A549 (cell line): ENCODE measurements around the gene GLRA2. TPM values are rescaled to one million over a fixed set of nuclear protein-coding genes. Genes with fewer than 3 reads are reported as not detected.

Experiments used
- ATAC-seq, 2 experiments: fragments of 200-7000 bp in 1 of 2; fragments of >200 bp in 1 of 2; cut with Nextera tagmentation in 1 of 2; cut with Tn5 transposase in 1 of 2; 3 replicates each; pipeline versions ENCODE4 v1.8.0 to v1.9.1; 2018 to 2020; ENCODE audit warnings: mild to moderate bottlenecking in 1 of 2, moderate library complexity in 1 of 2
- CTCF ChIA-PET: fragments of 300-600 bp; sonication (Branson Sonifier 250); formaldehyde crosslinking; extraction: SDS; loops from one replicate; lab custom pipeline; 2021; ENCODE audit warnings: antibody characterized with exemption, inconsistent platforms; lab: Yijun Ruan, JAX
- POLR2A ChIA-PET: fragments of 350-600 bp; formaldehyde crosslinking; extraction: SDS; loops from one replicate; lab custom pipeline; 2021; ENCODE audit warnings: antibody characterized with exemption, inconsistent platforms; lab: Yijun Ruan, JAX
- DNase-seq, 2 experiments: peaks; one replicate each; pipeline versions ENCODE4 v3.0.0 to v3.0.0-alpha.2; 2011 to 2016; ENCODE audit warnings: low read depth in 1 of 2, low spot score in 1 of 2
- FAIRE-seq: peaks from 2 replicates; lab custom pipeline; 2011; peaks lifted over from hg19 to GRCh38; lab: Jason Lieb, UNC
- H3K27ac ChIP-seq, 2 experiments: fragments of >200 bp; sonication (Bioruptor Twin); formaldehyde crosslinking; 3 replicates each; pipeline ENCODE4 v1.5.1; 2016 to 2017
- H3K4me1 ChIP-seq: fragments of >200 bp; sonication (Bioruptor Twin); formaldehyde crosslinking; 3 replicates; pipeline ENCODE4 v1.6.1; 2016
- H3K4me2 ChIP-seq: fragments of >200 bp; sonication (Bioruptor Twin); formaldehyde crosslinking; 3 replicates; pipeline ENCODE4 v1.6.1; 2016
- H3K4me3 ChIP-seq: fragments of >200 bp; sonication (Bioruptor Twin); formaldehyde crosslinking; 3 replicates; pipeline ENCODE4 v1.5.1; 2016
- H3K9me3 ChIP-seq: fragments of >200 bp; sonication (Bioruptor Twin); formaldehyde crosslinking; 3 replicates; pipeline ENCODE4 v1.6.1; 2016
- CEBPB ChIP-seq, 2 experiments: fragments of >200 bp in 1 of 2; sonication (Bioruptor Twin) in 1 of 2; formaldehyde crosslinking in 1 of 2; IDR thresholded peaks; 2 replicates each; pipeline ENCODE4 v1.6.1; 2012 to 2016
- EHF ChIP-seq: fragments of 250-450 bp; sonication (Bioruptor Pico); IDR thresholded peaks from 2 replicates; pipeline ENCODE4 v1.5.0; 2020; ENCODE audit warnings: mild to moderate bottlenecking
- FOSL2 ChIP-seq, 2 experiments: fragments of 450-650 bp in 1 of 2; fragments of >200 bp in 1 of 2; sonication (Bioruptor Twin) in 1 of 2; formaldehyde crosslinking; IDR thresholded peaks; 2 replicates each; pipeline versions ENCODE4 v1.5.0 to v1.6.1; 2016 to 2020; ENCODE audit warnings: mild to moderate bottlenecking in 1 of 2, moderate library complexity in 1 of 2
- HOXA7 ChIP-seq: fragments of 250-450 bp; sonication (Bioruptor Pico); IDR thresholded peaks from 2 replicates; pipeline ENCODE4 v1.5.0; 2020; ENCODE audit warnings: mild to moderate bottlenecking, moderate library complexity
- JUNB ChIP-seq: fragments of >200 bp; sonication (Bioruptor Twin); formaldehyde crosslinking; IDR thresholded peaks from 2 replicates; pipeline ENCODE4 v1.6.1; 2016
- MYC ChIP-seq: IDR thresholded peaks from 2 replicates; pipeline ENCODE4 v1.6.1; 2012; ENCODE audit warnings: mild to moderate bottlenecking, inconsistent platforms, low read length, improper control_type of control experiment, borderline replicate concordance
- NPAS2 ChIP-seq: fragments of 250-450 bp; sonication (Bioruptor Pico); IDR thresholded peaks from 2 replicates; pipeline ENCODE4 v1.8.0; 2022; ENCODE audit warnings: mild to moderate bottlenecking, moderate library complexity, borderline replicate concordance
- NR3C1 ChIP-seq: fragments of >200 bp; sonication (Bioruptor Twin); formaldehyde crosslinking; IDR thresholded peaks from 3 replicates; pipeline ENCODE4 v1.6.1; 2017
- POLR2A ChIP-seq: IDR thresholded peaks from 2 replicates; pipeline ENCODE4 v1.6.1; 2012; ENCODE audit warnings: mild to moderate bottlenecking, low read length
- POLR2AphosphoS2 ChIP-seq: conservative IDR thresholded peaks from 2 replicates; pipeline ENCODE4 v1.6.1; 2012; ENCODE audit warnings: low read length, improper control_type of control experiment, inconsistent platforms
- RCOR1 ChIP-seq: fragments of 150-350 bp; IDR thresholded peaks from 2 replicates; pipeline ENCODE4 v1.6.1; 2014; ENCODE audit warnings: antibody characterized with exemption, low read length, low read depth
- SMC3 ChIP-seq: fragments of >200 bp; sonication (Bioruptor Twin); formaldehyde crosslinking; IDR thresholded peaks from 3 replicates; pipeline ENCODE4 v1.6.1; 2018; ENCODE audit warnings: inconsistent platforms
- TP53 ChIP-seq: fragments of 250-450 bp; sonication (Bioruptor Pico); IDR thresholded peaks from 2 replicates; pipeline ENCODE4 v1.5.0; 2021; ENCODE audit warnings: mild to moderate bottlenecking, moderate library complexity
- ZSCAN20 ChIP-seq: fragments of 250-450 bp; sonication (Bioruptor Pico); IDR thresholded peaks from 2 replicates; pipeline ENCODE4 v1.8.0; 2022; ENCODE audit warnings: mild to moderate bottlenecking, moderate library complexity
- WGBS: methylation state at CpG from one replicate; pipeline ENCODE4 v1.1.6; 2017; ENCODE audit errors: missing lambda C conversion rate; 5-methylcytosine and 5-hydroxymethylcytosine counted together
- polyA plus RNA-seq, 4 experiments: library from polyadenylated mRNA; depleted of rRNA in 3 of 4; stranded (reverse); fragments of >200 nt; fragmentation: RNase III in 1 of 4; extraction: RNeasy Plus Mini Kit Qiagen cat#74134 plus additional on column Dnase treatment in 1 of 4; gene quantifications; 2 replicates in 3 of 4; 3 replicates in 1 of 4; pipeline ENCODE4 v1.2.3, GENCODE V29; 2011 to 2017
- TF ChIP-seq, protein P1 (sequence below): fragments of >200 bp; sonication (Bioruptor Twin); formaldehyde crosslinking; IDR thresholded peaks from 3 replicates; pipeline ENCODE4 v1.5.1; 2016
- TF ChIP-seq, protein P2 (sequence below): fragments of >200 bp; sonication (Bioruptor Twin); formaldehyde crosslinking; IDR thresholded peaks from 3 replicates; pipeline ENCODE4 v1.6.1; 2016
- TF ChIP-seq, protein P3 (sequence below): fragments of >200 bp; sonication (Bioruptor Twin); formaldehyde crosslinking; IDR thresholded peaks from 2 replicates; pipeline ENCODE4 v1.6.1; 2016
- TF ChIP-seq, protein P4 (sequence below): fragments of 250-450 bp; sonication (Bioruptor Pico); IDR thresholded peaks from 2 replicates; pipeline ENCODE4 v1.5.0; 2021; ENCODE audit warnings: mild to moderate bottlenecking, moderate library complexity, borderline replicate concordance
- TF ChIP-seq, protein P5 (sequence below): IDR thresholded peaks from 2 replicates; pipeline ENCODE4 v1.6.1; 2012
- TF ChIP-seq, protein P6 (sequence below): fragments of 250-450 bp; sonication (Bioruptor Pico); IDR thresholded peaks from 2 replicates; pipeline ENCODE4 v1.5.0; 2020; ENCODE audit warnings: low read depth, mild to moderate bottlenecking, moderate library complexity
- TF ChIP-seq, protein P7 (sequence below): fragments of 150-350 bp; IDR thresholded peaks from 2 replicates; pipeline ENCODE4 v1.6.1; 2014; ENCODE audit warnings: low read depth, mild to moderate bottlenecking, low read length

Gene GLRA2
- polyA plus RNA-seq, 2 of the 4 experiments (the other 2 are of a cell fraction): not detected

DNA sequence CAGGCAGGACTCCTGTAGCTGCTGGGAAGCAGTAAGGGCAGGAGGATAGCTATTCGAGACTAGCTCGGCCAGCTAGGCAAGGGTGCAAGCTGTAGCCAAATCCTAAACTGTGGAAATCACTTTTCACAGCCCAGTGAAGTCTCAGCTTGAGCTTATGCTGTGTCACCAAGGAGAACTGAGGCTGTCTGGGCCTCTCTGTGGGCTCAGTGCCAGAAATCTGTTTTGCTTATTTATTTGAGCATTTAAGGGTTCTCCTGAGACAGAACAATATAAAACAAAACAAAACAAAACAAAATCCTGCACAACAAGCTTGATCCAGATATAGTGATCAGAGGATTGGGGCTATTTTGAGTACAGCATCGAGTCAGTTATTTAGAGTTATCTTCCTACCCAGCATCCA lies 246.1 kb downstream of the GLRA2 start:
- no peaks in the 10 kb centered on the region for H3K4me1 ChIP-seq
- DNase-seq: no peak
- TF ChIP-seq CEBPB (IDR thresholded peaks at IDR 0.05): no peak
- TF ChIP-seq MYC: no peak
- TF ChIP-seq SMC3: no peak
- no peak overlapping the region for H3K27ac ChIP-seq
- H3K4me3 ChIP-seq: no peak overlapping the region
- ChIA-PET CTCF (no interaction called here), POLR2A (no interaction called here)
- no peak for FAIRE-seq
- H3K4me2 ChIP-seq: no peak overlapping the region
- WGBS: 0% methylated on average over 2 of the region's 3 CpGs
- H3K9me3 ChIP-seq: no peaks in the 10 kb centered on the region
- ATAC-seq: no peak

DNA sequence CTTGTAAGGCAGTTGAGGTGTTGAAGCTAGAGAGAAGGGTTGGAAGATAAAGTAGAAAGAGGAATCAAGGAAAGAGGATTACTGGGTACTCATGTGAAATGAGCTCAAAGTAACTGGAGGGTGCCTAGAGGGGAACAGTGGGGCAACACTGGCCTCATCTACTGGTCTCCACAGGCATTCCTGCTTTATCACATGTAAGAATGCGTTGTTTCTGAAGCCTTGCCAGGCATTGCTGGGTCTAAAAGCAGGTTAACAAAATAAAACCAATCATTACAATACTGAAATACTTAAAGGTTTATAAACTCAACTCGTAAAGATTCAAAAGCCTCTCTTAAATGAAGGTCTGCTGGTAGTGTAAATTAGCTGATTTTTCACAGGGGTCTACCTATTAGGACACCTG lies 247.6 kb downstream of the GLRA2 start:
- H3K4me1 ChIP-seq: no peaks in the 10 kb centered on the region
- no peak for ATAC-seq
- TF ChIP-seq, protein P1, sequence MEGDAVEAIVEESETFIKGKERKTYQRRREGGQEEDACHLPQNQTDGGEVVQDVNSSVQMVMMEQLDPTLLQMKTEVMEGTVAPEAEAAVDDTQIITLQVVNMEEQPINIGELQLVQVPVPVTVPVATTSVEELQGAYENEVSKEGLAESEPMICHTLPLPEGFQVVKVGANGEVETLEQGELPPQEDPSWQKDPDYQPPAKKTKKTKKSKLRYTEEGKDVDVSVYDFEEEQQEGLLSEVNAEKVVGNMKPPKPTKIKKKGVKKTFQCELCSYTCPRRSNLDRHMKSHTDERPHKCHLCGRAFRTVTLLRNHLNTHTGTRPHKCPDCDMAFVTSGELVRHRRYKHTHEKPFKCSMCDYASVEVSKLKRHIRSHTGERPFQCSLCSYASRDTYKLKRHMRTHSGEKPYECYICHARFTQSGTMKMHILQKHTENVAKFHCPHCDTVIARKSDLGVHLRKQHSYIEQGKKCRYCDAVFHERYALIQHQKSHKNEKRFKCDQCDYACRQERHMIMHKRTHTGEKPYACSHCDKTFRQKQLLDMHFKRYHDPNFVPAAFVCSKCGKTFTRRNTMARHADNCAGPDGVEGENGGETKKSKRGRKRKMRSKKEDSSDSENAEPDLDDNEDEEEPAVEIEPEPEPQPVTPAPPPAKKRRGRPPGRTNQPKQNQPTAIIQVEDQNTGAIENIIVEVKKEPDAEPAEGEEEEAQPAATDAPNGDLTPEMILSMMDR: no peak
- TF ChIP-seq, protein P2, sequence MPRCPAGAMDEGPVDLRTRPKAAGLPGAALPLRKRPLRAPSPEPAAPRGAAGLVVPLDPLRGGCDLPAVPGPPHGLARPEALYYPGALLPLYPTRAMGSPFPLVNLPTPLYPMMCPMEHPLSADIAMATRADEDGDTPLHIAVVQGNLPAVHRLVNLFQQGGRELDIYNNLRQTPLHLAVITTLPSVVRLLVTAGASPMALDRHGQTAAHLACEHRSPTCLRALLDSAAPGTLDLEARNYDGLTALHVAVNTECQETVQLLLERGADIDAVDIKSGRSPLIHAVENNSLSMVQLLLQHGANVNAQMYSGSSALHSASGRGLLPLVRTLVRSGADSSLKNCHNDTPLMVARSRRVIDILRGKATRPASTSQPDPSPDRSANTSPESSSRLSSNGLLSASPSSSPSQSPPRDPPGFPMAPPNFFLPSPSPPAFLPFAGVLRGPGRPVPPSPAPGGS: no peak
- TF ChIP-seq POLR2A (no peak), FOSL2 (IDR thresholded peaks at IDR 0.05) (no peak), FOSL2 (CRISPR knock-in tag; IDR thresholded peaks at IDR 0.05) (no peak), POLR2AphosphoS2 (no peak), HOXA7 (no peak), EHF (CRISPR knock-in tag) (no peak), NPAS2 (CRISPR knock-in tag) (no peak), JUNB (no peak)
- TF ChIP-seq, protein P3, sequence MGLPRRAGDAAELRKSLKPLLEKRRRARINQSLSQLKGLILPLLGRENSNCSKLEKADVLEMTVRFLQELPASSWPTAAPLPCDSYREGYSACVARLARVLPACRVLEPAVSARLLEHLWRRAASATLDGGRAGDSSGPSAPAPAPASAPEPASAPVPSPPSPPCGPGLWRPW: no peak
- TF ChIP-seq, all 56 proteins: peak for 0
- FAIRE-seq: no peak
- Histone ChIP-seq H3K4me2 (no peak overlapping the region), H3K9me3 (no peaks in the 10 kb centered on the region), H3K4me3 (no peak overlapping the region), H3K27ac (no peak overlapping the region)
- ChIA-PET POLR2A (no interaction called here), CTCF (no interaction called here)
- 10% methylated on average over 2 of the region's 2 CpGs for WGBS
- no peak for DNase-seq

DNA sequence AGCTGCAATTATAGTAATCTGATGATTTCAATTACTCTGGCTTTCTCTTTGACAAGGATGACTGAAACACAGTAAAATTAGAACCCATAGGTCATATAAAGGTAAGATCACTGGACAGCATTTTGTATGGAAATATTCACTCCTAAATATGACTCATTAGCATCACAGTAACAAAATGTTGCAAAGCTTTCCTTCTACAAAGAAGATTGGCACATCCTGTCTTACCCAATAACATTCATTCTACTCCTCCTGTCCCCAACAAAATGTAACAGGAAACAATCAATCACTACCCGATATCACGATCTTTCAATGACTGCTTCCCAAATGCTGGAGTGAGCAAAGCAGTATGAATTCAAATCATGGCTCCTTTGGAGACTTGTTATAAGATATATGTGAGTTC lies 248.2 kb downstream of the GLRA2 start:
- H3K4me3 ChIP-seq: no peak overlapping the region
- WGBS: 2% methylated on average over 2 of the region's 2 CpGs
- CTCF ChIA-PET: no interaction called here
- H3K27ac ChIP-seq: no peak overlapping the region
- FAIRE-seq: no peak
- H3K4me2 ChIP-seq: no peak overlapping the region
- no peak for DNase-seq
- POLR2A ChIA-PET: no interaction called here
- ATAC-seq: no peak
- no peaks in the 10 kb centered on the region for H3K4me1 ChIP-seq
- TF ChIP-seq, protein P4, sequence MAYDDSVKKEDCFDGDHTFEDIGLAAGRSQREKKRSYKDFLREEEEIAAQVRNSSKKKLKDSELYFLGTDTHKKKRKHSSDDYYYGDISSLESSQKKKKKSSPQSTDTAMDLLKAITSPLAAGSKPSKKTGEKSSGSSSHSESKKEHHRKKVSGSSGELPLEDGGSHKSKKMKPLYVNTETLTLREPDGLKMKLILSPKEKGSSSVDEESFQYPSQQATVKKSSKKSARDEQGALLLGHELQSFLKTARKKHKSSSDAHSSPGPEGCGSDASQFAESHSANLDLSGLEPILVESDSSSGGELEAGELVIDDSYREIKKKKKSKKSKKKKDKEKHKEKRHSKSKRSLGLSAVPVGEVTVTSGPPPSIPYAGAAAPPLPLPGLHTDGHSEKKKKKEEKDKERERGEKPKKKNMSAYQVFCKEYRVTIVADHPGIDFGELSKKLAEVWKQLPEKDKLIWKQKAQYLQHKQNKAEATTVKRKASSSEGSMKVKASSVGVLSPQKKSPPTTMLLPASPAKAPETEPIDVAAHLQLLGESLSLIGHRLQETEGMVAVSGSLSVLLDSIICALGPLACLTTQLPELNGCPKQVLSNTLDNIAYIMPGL: no peak
- no peaks in the 10 kb centered on the region for H3K9me3 ChIP-seq

DNA sequence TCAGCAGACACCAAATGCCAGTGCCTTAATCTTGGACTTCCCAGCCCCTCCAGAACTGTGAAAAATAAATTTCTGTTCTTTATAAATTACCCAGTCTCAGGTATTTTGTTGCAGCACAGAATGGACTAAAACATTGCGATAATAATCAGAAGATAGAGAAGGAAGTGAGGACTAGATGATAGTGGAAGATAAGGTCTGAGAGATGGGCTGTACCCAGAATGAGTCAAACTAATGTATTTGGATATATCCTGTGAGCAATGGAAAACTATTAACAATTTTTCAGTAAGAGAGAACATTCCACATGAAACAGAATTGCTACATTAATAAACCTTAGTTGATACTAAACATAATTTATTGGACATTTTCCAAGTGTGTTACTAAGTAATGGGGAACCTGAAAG lies 250.2 kb downstream of the GLRA2 start:
- ATAC-seq (no peak), FAIRE-seq (peak; percentile 84)
- H3K27ac ChIP-seq: no peak overlapping the region
- TF ChIP-seq JUNB (no peak), FOSL2 (IDR thresholded peaks at IDR 0.05) (no peak), FOSL2 (CRISPR knock-in tag; IDR thresholded peaks at IDR 0.05) (no peak), RCOR1 (no peak), NR3C1 (no peak), TP53 (CRISPR knock-in tag) (no peak), ZSCAN20 (CRISPR knock-in tag) (no peak), POLR2A (no peak), NPAS2 (CRISPR knock-in tag) (no peak)
- TF ChIP-seq, protein P5, sequence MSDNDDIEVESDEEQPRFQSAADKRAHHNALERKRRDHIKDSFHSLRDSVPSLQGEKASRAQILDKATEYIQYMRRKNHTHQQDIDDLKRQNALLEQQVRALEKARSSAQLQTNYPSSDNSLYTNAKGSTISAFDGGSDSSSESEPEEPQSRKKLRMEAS: no peak
- TF ChIP-seq, protein P6, sequence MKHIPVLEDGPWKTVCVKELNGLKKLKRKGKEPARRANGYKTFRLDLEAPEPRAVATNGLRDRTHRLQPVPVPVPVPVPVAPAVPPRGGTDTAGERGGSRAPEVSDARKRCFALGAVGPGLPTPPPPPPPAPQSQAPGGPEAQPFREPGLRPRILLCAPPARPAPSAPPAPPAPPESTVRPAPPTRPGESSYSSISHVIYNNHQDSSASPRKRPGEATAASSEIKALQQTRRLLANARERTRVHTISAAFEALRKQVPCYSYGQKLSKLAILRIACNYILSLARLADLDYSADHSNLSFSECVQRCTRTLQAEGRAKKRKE (CRISPR knock-in tag): no peak
- TF ChIP-seq, protein P7, sequence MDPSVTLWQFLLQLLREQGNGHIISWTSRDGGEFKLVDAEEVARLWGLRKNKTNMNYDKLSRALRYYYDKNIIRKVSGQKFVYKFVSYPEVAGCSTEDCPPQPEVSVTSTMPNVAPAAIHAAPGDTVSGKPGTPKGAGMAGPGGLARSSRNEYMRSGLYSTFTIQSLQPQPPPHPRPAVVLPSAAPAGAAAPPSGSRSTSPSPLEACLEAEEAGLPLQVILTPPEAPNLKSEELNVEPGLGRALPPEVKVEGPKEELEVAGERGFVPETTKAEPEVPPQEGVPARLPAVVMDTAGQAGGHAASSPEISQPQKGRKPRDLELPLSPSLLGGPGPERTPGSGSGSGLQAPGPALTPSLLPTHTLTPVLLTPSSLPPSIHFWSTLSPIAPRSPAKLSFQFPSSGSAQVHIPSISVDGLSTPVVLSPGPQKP: no peak

More for the DNA sequence above, 250.2 kb downstream of the GLRA2 start:
- H3K4me2 ChIP-seq: no peak overlapping the region
- H3K4me1 ChIP-seq: no peaks in the 10 kb centered on the region
- CTCF ChIA-PET: no interaction called here
- 78% methylated on average over 1 of the region's 1 CpG for WGBS
- H3K4me3 ChIP-seq: no peak overlapping the region
- H3K9me3 ChIP-seq: no peaks in the 10 kb centered on the region
- POLR2A ChIA-PET: no interaction called here
- no peak for DNase-seq
